ENCODE results near the gene KCNIP1. TPM values are rescaled to one million over a fixed set of nuclear protein-coding genes. Genes with fewer than 3 reads are reported as not detected.
A peak's percentile ranks its signal among the peaks of the same experiment; 100 is the strongest.

The KCNIP1 gene
- total RNA-seq, 2 donors from 2014 or later: 1.6 to 13.5 TPM

DNA sequence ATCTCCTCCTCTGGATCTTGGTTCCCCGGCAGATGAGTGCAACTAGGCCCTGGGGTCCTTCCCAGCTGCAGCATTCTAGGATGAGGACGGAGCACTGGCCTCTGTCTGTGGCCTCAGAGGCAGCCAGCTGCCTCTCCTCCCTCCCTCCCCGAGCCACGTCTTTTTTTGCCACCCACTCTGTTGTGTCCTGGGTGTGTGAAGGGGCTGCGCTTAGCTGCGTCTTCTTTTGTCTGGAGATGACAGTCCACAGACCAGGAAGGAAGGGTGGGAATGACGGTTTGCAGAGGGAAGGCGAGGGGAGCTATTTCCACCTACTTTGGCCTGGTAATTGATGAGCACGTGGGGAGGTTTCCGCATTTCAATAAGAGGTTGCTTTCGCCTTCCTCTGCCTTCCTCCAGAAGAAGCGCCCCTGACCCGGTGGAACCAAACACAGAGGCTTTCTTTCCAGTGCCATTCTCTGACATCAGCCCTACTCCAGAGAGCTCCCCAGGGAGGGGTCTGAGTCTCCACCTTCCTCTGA, 245.2 kb downstream of the KCNIP1 start:
- Histone ChIP-seq H3K27me3 (replicated peaks; ENCODE audit: insufficient read depth) (no peaks in the 10 kb centered on the region), H3K9me3 (no peaks in the 10 kb centered on the region), H3K27ac (peak overlapping the region in 1 of 2 donors; percentile 43), H3K4me1 (replicated peaks) (peaks cover 2% of the 10 kb centered on the region), H3K36me3 (no peaks in the 10 kb centered on the region), H3K4me3 (no peak overlapping the region)
- intact Hi-C loops (cut with DNase I): no loop called here
- no peak for TF ChIP-seq POLR2AphosphoS5 (IDR thresholded peaks at IDR 0.05)
- TF ChIP-seq, protein P1, sequence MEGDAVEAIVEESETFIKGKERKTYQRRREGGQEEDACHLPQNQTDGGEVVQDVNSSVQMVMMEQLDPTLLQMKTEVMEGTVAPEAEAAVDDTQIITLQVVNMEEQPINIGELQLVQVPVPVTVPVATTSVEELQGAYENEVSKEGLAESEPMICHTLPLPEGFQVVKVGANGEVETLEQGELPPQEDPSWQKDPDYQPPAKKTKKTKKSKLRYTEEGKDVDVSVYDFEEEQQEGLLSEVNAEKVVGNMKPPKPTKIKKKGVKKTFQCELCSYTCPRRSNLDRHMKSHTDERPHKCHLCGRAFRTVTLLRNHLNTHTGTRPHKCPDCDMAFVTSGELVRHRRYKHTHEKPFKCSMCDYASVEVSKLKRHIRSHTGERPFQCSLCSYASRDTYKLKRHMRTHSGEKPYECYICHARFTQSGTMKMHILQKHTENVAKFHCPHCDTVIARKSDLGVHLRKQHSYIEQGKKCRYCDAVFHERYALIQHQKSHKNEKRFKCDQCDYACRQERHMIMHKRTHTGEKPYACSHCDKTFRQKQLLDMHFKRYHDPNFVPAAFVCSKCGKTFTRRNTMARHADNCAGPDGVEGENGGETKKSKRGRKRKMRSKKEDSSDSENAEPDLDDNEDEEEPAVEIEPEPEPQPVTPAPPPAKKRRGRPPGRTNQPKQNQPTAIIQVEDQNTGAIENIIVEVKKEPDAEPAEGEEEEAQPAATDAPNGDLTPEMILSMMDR (IDR thresholded peaks at IDR 0.05): no peak
- no peak for TF ChIP-seq POLR2A (IDR thresholded peaks at IDR 0.05)
- WGBS: 72% methylated on average over 13 of the region's 13 CpGs
- no peak for DNase-seq (ENCODE audit: low spot score)

- intact Hi-C loops (cut with DNase I): no loop called here
- WGBS: 42% methylated on average over 7 of the region's 7 CpGs
- TF ChIP-seq POLR2AphosphoS5 (IDR thresholded peaks at IDR 0.05) (peak; percentile 78), POLR2A (IDR thresholded peaks at IDR 0.05) (peak; percentile 43)
- TF ChIP-seq, protein P1 (IDR thresholded peaks at IDR 0.05): no peak
Observed at GRCh38 chr5:170749911-170750431, 246.2 kb downstream of the KCNIP1 start.

DNA sequence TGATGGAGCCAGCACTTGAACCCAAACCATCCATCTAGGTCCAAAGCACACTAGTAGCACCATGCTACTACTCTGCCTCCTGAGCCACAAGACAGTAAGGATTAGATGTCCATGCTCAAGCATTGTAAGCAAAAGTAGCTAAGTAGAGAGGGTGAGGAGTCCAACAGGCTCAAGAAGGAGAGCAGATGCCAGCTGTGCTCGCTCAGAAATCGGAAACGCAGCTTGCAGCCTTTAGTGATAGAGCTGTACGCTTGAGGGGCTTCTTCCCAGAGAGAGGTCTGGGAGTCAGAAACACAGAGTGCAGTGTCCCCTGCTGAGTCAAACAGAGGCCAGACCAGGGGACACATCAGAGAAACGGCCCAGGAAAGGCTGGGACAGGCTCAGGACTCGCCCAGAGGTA, 247.0 kb downstream of the KCNIP1 start:
- DNase-seq (ENCODE audit: low spot score): no peak
- Histone ChIP-seq H3K36me3 (no peaks in the 10 kb centered on the region), H3K4me1 (replicated peaks) (no peaks in the 10 kb centered on the region), H3K4me3 (no peak overlapping the region), H3K27ac (peak overlapping the region; percentile 67), H3K27me3 (replicated peaks; ENCODE audit: insufficient read depth) (no peaks in the 10 kb centered on the region), H3K9me3 (no peaks in the 10 kb centered on the region)
- 68% methylated on average over 6 of the region's 6 CpGs for WGBS
- TF ChIP-seq, protein P1 (IDR thresholded peaks at IDR 0.05): no peak
- TF ChIP-seq POLR2A (IDR thresholded peaks at IDR 0.05): no peak
- TF ChIP-seq POLR2AphosphoS5 (IDR thresholded peaks at IDR 0.05): no peak
- intact Hi-C loops (cut with DNase I): no loop called here

More at GRCh38 chr5:170749911-170750431, 246.2 kb downstream of the KCNIP1 start:
- Histone ChIP-seq H3K4me3 (no peak overlapping the region), H3K27me3 (replicated peaks; ENCODE audit: insufficient read depth) (no peaks in the 10 kb centered on the region), H3K9me3 (no peaks in the 10 kb centered on the region), H3K27ac (peak overlapping the region; percentile 67), H3K4me1 (replicated peaks) (peaks cover 2% of the 10 kb centered on the region), H3K36me3 (no peaks in the 10 kb centered on the region)
- peak; percentile 85 for DNase-seq (ENCODE audit: low spot score)

DNA sequence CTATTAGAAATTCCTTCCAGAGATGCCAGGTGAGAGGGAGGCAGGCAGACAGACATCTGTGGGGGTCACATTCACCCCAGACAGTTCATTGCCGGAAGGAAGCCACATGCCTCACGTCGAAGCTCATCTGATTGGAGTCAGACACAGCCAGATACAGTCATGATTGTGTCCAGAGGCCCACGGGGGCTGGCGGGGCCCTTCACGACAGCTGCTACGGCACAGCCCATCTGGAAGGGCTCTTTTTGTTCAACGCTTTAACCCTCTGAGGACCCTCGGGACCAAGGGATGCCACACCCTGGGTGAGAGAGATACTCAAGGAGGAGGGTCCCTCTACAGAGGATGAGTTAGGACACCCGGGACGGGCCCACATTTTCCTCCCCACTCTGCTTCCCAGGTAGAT, 247.8 kb downstream of the KCNIP1 start:
- peak overlapping the region; percentile 38 to 40 for H3K27ac ChIP-seq
- intact Hi-C loops (cut with DNase I): no loop called here
- no peaks in the 10 kb centered on the region for H3K36me3 ChIP-seq
- no peaks in the 10 kb centered on the region for H3K9me3 ChIP-seq
- H3K27me3 ChIP-seq (replicated peaks; ENCODE audit: insufficient read depth): no peaks in the 10 kb centered on the region
- 53% methylated on average over 11 of the region's 11 CpGs for WGBS
- no peaks in the 10 kb centered on the region for H3K4me1 ChIP-seq (replicated peaks)
- TF ChIP-seq, protein P1 (IDR thresholded peaks at IDR 0.05): no peak
- no peak for TF ChIP-seq POLR2A (IDR thresholded peaks at IDR 0.05)
- no peak overlapping the region for H3K4me3 ChIP-seq
- no peak for DNase-seq (ENCODE audit: low spot score)
